MCF 10A (cell line): ENCODE results near the gene NEAT1. TPM values are rescaled to one million over a fixed set of nuclear protein-coding genes. Genes with fewer than 3 reads are reported as not detected.
"Not testable (repeated sequence)": the region's sequence is repeated elsewhere in the genome, so short reads cannot be mapped to it uniquely, and the experiment has no call there.

Experiments
- BruUV-seq: library from RNA; stranded (reverse); fragments of 400-500 nt; replicated peaks from 2 replicates; lab custom pipeline; 2021; lab: Mats Ljungman, UMichigan
- CTCF ChIA-PET: fragments of 300-600 bp; sonication (Branson Sonifier 250); formaldehyde crosslinking; extraction: SDS; loops from one replicate; lab custom pipeline; 2021; ENCODE audit warnings: antibody characterized with exemption, inconsistent platforms; lab: Yijun Ruan, JAX
- POLR2A ChIA-PET: fragments of 300-600, 350-650 bp; sonication (Branson Sonifier 250); formaldehyde crosslinking; extraction: SDS; loops from one replicate; lab custom pipeline; 2020; ENCODE audit warnings: antibody characterized with exemption, inconsistent platforms; lab: Yijun Ruan, JAX
- DNase-seq: peaks from one replicate; pipeline ENCODE4 v3.0.0-alpha.2; 2018; ENCODE audit not compliant: unreplicated experiment
- H3K27ac Mint-ChIP-seq: one replicate; pipeline ENCODE4 v1.8.0; 2022; ENCODE audit warnings: mild to moderate bottlenecking, low read depth, mixed read lengths; ENCODE audit not compliant: unreplicated experiment
- H3K27me3 Mint-ChIP-seq: one replicate; pipeline ENCODE4 v1.8.0; 2022; ENCODE audit warnings: mixed read lengths; ENCODE audit not compliant: insufficient read depth, unreplicated experiment
- H3K36me3 Mint-ChIP-seq: one replicate; pipeline ENCODE4 v1.8.0; 2022; ENCODE audit warnings: mild to moderate bottlenecking, moderate library complexity, mixed read lengths; ENCODE audit not compliant: insufficient read depth, unreplicated experiment
- H3K4me1 Mint-ChIP-seq: one replicate; pipeline ENCODE4 v1.8.0; 2022; ENCODE audit warnings: mixed read lengths; ENCODE audit not compliant: insufficient read depth, unreplicated experiment
- H3K4me3 Mint-ChIP-seq: one replicate; pipeline ENCODE4 v1.8.0; 2022; ENCODE audit warnings: mild to moderate bottlenecking, moderate library complexity, mixed read lengths; ENCODE audit not compliant: unreplicated experiment
- H3K9me3 Mint-ChIP-seq: one replicate; pipeline ENCODE4 v1.8.0; 2022; ENCODE audit warnings: mixed read lengths; ENCODE audit not compliant: unreplicated experiment
- CTCF ChIP-seq: fragments of 200-600 bp; IDR thresholded peaks from one replicate; pipeline ENCODE4 v1.8.0; 2022; ENCODE audit warnings: antibody characterized with exemption, mild to moderate bottlenecking; ENCODE audit not compliant: unreplicated experiment
- intact Hi-C: fragments of 100-400 bp; cut with micrococcal nuclease; formaldehyde crosslinking; loops from 2 replicates; pipeline ENCODE4 v1.14.1; 2022
- total RNA-seq: library from RNA; stranded (reverse); gene quantifications from 2 replicates; pipeline ENCODE4 v1.2.3, GENCODE V29; 2022

Gene NEAT1
- total RNA-seq, 1 experiment from 2014 or later: 1,026 TPM

- Mint-ChIP-seq H3K27ac (peak overlapping the region; percentile 93), H3K4me3 (no peak overlapping the region), H3K27me3 (no peaks in the 10 kb centered on the region), H3K9me3 (no peaks in the 10 kb centered on the region), H3K36me3 (peaks cover 93% of the 10 kb centered on the region), H3K4me1 (peaks cover 21% of the 10 kb centered on the region)
- TF ChIP-seq CTCF: no peak
- CTCF ChIA-PET: interaction anchor here (0.9 to 2.5 kb wide), 5 partner anchors 32 to 62 kb away, joined by 3 to 11 read pairs (median 4); no protein-coding TSS in a partner anchor
- DNase-seq: peak; percentile 71
- intact Hi-C loops: no loop called here
- no TSS peak for BruUV-seq
- POLR2A ChIA-PET: interaction anchor here (0.7 to 11.6 kb wide), 17 partner anchors 9 to 93 kb away, joined by 3 to 391 read pairs (median 13); partner anchors contain the start of genes MALAT1, NEAT1 and SLC25A45
These were observed 26.0 kb downstream of the NEAT1 start for GRCh38 chr11:65448418-65449105.

- Mint-ChIP-seq H3K36me3 (peaks cover 86% of the 10 kb centered on the region), H3K4me1 (peaks cover 15% of the 10 kb centered on the region)
- H3K9me3 Mint-ChIP-seq, DNase-seq, H3K27me3 Mint-ChIP-seq, intact Hi-C loops, POLR2A ChIA-PET, H3K27ac Mint-ChIP-seq, BruUV-seq, CTCF ChIA-PET, H3K4me3 Mint-ChIP-seq: not testable (repeated sequence)
These were observed 28.7 kb downstream of the NEAT1 start for GRCh38 chr11:65451301-65451700.

DNA sequence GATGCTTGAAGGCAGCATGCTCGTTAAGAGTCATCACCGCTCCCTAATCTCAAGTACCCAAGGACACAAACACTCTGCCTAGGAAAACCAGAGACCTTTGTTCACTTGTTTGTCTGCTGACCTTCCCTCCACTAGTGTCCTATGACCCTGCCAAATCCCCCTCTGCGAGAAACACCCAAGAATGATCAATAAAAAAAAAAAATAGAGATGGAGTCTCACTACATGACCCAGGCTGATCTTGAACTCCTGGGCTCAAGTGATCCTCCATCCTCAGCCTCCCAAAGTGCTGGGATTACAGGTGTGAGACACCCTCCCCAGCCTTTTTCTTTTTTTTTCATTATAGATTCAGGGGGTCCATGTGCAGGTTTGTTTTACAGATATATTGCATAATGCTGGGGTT is 29.7 kb downstream of the NEAT1 start:
- not testable (repeated sequence) for H3K4me3 Mint-ChIP-seq, H3K9me3 Mint-ChIP-seq, DNase-seq, BruUV-seq, H3K27me3 Mint-ChIP-seq
- ChIA-PET POLR2A (interaction anchor here (0.7 to 4.0 kb wide), 13 partner anchors 9 to 70 kb away, joined by 3 to 80 read pairs (median 10); partner anchors contain the start of genes MALAT1 and SLC25A45), CTCF (interaction anchor here (0.7 kb wide), 1 partner anchor 1110 kb away, joined by 3 read pairs; no protein-coding TSS in a partner anchor)
- peaks cover 77% of the 10 kb centered on the region for H3K36me3 Mint-ChIP-seq
- H3K27ac Mint-ChIP-seq: peak overlapping the region; percentile 15
- intact Hi-C loops: loop anchor here (2.0 kb wide), 1 partner anchor 45 kb away; no protein-coding TSS in a partner anchor
- H3K4me1 Mint-ChIP-seq: peaks cover 15% of the 10 kb centered on the region

GRCh38 chr11:65452806-65453490 is 30.4 kb downstream of the NEAT1 start:
- DNase-seq: peak; percentile 95
- BruUV-seq: no TSS peak
- TF ChIP-seq CTCF: no peak
- ChIA-PET POLR2A (interaction anchor here (0.6 to 4.0 kb wide), 24 partner anchors 9 to 212 kb away, joined by 3 to 80 read pairs (median 4); partner anchors contain the start of genes FAM89B, MALAT1, NEAT1 and SCYL1), CTCF (interaction anchor here (0.6 to 1.6 kb wide), 4 partner anchors 36 to 1110 kb away, joined by 3 to 6 read pairs (median 3); no protein-coding TSS in a partner anchor)
- intact Hi-C loops: loop anchor here (2.0 kb wide), 1 partner anchor 44 kb away; no protein-coding TSS in a partner anchor
- Mint-ChIP-seq H3K27me3 (no peaks in the 10 kb centered on the region), H3K4me1 (peaks cover 15% of the 10 kb centered on the region), H3K36me3 (peaks cover 70% of the 10 kb centered on the region), H3K27ac (peak overlapping the region; percentile 15), H3K4me3 (no peak overlapping the region), H3K9me3 (no peaks in the 10 kb centered on the region)
